Neural cell (in vitro differentiated cells): ENCODE data around the gene SCUBE2. TPM values are rescaled to one million over a fixed set of nuclear protein-coding genes. Genes with fewer than 3 reads are reported as not detected.

ENCODE experiments used
- H2AFZ ChIP-seq: fragments of 200-600, 300-800 bp; sonication (generic), shearing (Covaris generic); 2 replicates; pipeline ENCODE4 v1.6.0; 2014; ENCODE audit warnings: low read depth, mild to moderate bottlenecking, antibody characterized with exemption, low read length, moderate library complexity
- H3F3A ChIP-seq: fragments of 200-600 bp; shearing (Covaris generic); 2 replicates; pipeline ENCODE4 v1.6.1; 2016; ENCODE audit warnings: mild to moderate bottlenecking, moderate library complexity, mixed read lengths, antibody characterized with exemption, low read length; ENCODE audit not compliant: insufficient read depth, poor library complexity, severe bottlenecking
- H3K27ac ChIP-seq: fragments of 200-600, 300-800 bp; sonication (generic), shearing (Covaris generic); 2 replicates; pipeline ENCODE4 v1.5.1; 2014; ENCODE audit warnings: mild to moderate bottlenecking, low read length, moderate library complexity
- H3K27me3 ChIP-seq: fragments of 300-800, 200-600 bp; sonication (generic), shearing (Covaris generic); 2 replicates; pipeline ENCODE4 v1.6.0; 2014; ENCODE audit warnings: mild to moderate bottlenecking, low read depth, low read length, moderate library complexity; ENCODE audit not compliant: insufficient read depth
- H3K36me3 ChIP-seq: fragments of 300-800, 200-600 bp; sonication (generic), shearing (Covaris generic); 2 replicates; pipeline ENCODE4 v1.5.1; 2014; ENCODE audit warnings: mild to moderate bottlenecking, antibody characterized with exemption, low read length, moderate library complexity; ENCODE audit not compliant: insufficient read depth
- H3K4me2 ChIP-seq: fragments of 300-800, 200-600 bp; sonication (generic), shearing (Covaris generic); 2 replicates; pipeline ENCODE4 v1.6.0; 2014; ENCODE audit warnings: mild to moderate bottlenecking, low read length
- H3K4me3 ChIP-seq: fragments of 300-800, 200-600 bp; sonication (generic), shearing (Covaris generic); 2 replicates; pipeline ENCODE4 v1.5.1; 2014; ENCODE audit warnings: mild to moderate bottlenecking, low read length, moderate library complexity
- H3K79me2 ChIP-seq: fragments of 200-600 bp; shearing (Covaris generic); replicated peaks from 2 replicates; pipeline ENCODE4 v1.6.0; 2014; ENCODE audit warnings: mild to moderate bottlenecking, low read length, moderate library complexity; ENCODE audit not compliant: insufficient read depth
- H3K9ac ChIP-seq: fragments of 300-800, 200-600 bp; sonication (generic), shearing (Covaris generic); 2 replicates; pipeline ENCODE4 v1.6.1; 2016; ENCODE audit warnings: mild to moderate bottlenecking, low read length, mixed read lengths
- H3K9me2 ChIP-seq: fragments of 200-600 bp; shearing (Covaris generic); 2 replicates; pipeline ENCODE4 v1.6.1; 2016; ENCODE audit warnings: mild to moderate bottlenecking, low read length, mixed read lengths; ENCODE audit not compliant: insufficient read depth
- H3K9me3 ChIP-seq: fragments of 200-600, 300-800 bp; sonication (generic), shearing (Covaris generic); 2 replicates; pipeline ENCODE4 v1.6.1; 2016; ENCODE audit warnings: mild to moderate bottlenecking, mixed run types, low read length, moderate library complexity, mixed read lengths
- H4K20me1 ChIP-seq: fragments of 200-600 bp; shearing (Covaris generic); 2 replicates; pipeline ENCODE4 v1.6.1; 2016; ENCODE audit warnings: mild to moderate bottlenecking, mixed run types; ENCODE audit not compliant: insufficient read depth
- EP300 ChIP-seq: fragments of 450-650 bp; conservative IDR thresholded peaks from 2 replicates; pipeline ENCODE4 v1.6.1; 2014; ENCODE audit warnings: antibody characterized with exemption, mild to moderate bottlenecking, moderate library complexity; ENCODE audit not compliant: poor library complexity, severe bottlenecking
- EZH2 ChIP-seq: fragments of 200-600, 300-800 bp; shearing (Covaris generic), sonication (generic); IDR thresholded peaks from 2 replicates; pipeline ENCODE4 v1.6.1; 2014; ENCODE audit warnings: antibody characterized with exemption, low read length, borderline replicate concordance, mild to moderate bottlenecking; ENCODE audit not compliant: insufficient read depth, poor library complexity, severe bottlenecking
- MXI1 ChIP-seq: fragments of 450-650 bp; conservative IDR thresholded peaks from 2 replicates; pipeline ENCODE4 v1.6.1; 2014; ENCODE audit warnings: antibody characterized with exemption, mild to moderate bottlenecking; ENCODE audit not compliant: poor library complexity, severe bottlenecking
- POLR2AphosphoS5 ChIP-seq: IDR thresholded peaks from 2 replicates; pipeline ENCODE4 v1.6.1; 2012
- RAD21 ChIP-seq: fragments of 450-650 bp; conservative IDR thresholded peaks from 2 replicates; pipeline ENCODE4 v1.6.1; 2014; ENCODE audit warnings: antibody characterized with exemption, mild to moderate bottlenecking, moderate library complexity
- REST ChIP-seq: IDR thresholded peaks from 2 replicates; pipeline ENCODE4 v1.6.1; 2012; ENCODE audit warnings: borderline replicate concordance
- SMC3 ChIP-seq: fragments of 450-650 bp; conservative IDR thresholded peaks from 2 replicates; pipeline ENCODE4 v1.6.1; 2014; ENCODE audit warnings: antibody characterized with exemption, mild to moderate bottlenecking, moderate library complexity; ENCODE audit not compliant: poor library complexity
- TAF1 ChIP-seq: IDR thresholded peaks from 2 replicates; pipeline ENCODE4 v1.6.1; 2012; ENCODE audit warnings: low read depth
- polyA plus RNA-seq: library from polyadenylated mRNA; depleted of rRNA; stranded (reverse); fragments of >200 nt; gene quantifications from 2 replicates; pipeline ENCODE4 v1.2.3, GENCODE V29; 2014
- TF ChIP-seq, protein P1 (sequence below): fragments of 450-650 bp; IDR thresholded peaks from 2 replicates; pipeline ENCODE4 v1.5.1; 2014; ENCODE audit warnings: antibody characterized with exemption, mild to moderate bottlenecking, moderate library complexity; ENCODE audit not compliant: poor library complexity, severe bottlenecking

The SCUBE2 gene
- polyA plus RNA-seq, 1 donor from 2014 or later: 2.6 TPM

- Histone ChIP-seq H3K27me3 (no peaks in the 10 kb centered on the region), H3K4me3 (no peak overlapping the region), H3K36me3 (no peaks in the 10 kb centered on the region), H3K9me3 (no peaks in the 10 kb centered on the region), H3K27ac (no peak overlapping the region), H3F3A (no peaks in the 10 kb centered on the region), H3K4me2 (no peak overlapping the region), H3K79me2 (no peaks in the 10 kb centered on the region), H3K9ac (no peak overlapping the region), H4K20me1 (no peaks in the 10 kb centered on the region), H2AFZ (no peak overlapping the region), H3K9me2 (no peaks in the 10 kb centered on the region)
- no peak for TF ChIP-seq EP300
- no peak for TF ChIP-seq SMC3
- no peak for TF ChIP-seq TAF1
- no peak for TF ChIP-seq REST
- TF ChIP-seq, protein P1, sequence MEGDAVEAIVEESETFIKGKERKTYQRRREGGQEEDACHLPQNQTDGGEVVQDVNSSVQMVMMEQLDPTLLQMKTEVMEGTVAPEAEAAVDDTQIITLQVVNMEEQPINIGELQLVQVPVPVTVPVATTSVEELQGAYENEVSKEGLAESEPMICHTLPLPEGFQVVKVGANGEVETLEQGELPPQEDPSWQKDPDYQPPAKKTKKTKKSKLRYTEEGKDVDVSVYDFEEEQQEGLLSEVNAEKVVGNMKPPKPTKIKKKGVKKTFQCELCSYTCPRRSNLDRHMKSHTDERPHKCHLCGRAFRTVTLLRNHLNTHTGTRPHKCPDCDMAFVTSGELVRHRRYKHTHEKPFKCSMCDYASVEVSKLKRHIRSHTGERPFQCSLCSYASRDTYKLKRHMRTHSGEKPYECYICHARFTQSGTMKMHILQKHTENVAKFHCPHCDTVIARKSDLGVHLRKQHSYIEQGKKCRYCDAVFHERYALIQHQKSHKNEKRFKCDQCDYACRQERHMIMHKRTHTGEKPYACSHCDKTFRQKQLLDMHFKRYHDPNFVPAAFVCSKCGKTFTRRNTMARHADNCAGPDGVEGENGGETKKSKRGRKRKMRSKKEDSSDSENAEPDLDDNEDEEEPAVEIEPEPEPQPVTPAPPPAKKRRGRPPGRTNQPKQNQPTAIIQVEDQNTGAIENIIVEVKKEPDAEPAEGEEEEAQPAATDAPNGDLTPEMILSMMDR: no peak
- TF ChIP-seq POLR2AphosphoS5: no peak
- no peak for TF ChIP-seq MXI1
- no peak for TF ChIP-seq EZH2
- no peak for TF ChIP-seq RAD21
Measured at GRCh38 chr11:9016916-9017642, 74.3 kb downstream of the SCUBE2 start.

GRCh38 chr11:9015677-9016076, 75.7 kb downstream of the SCUBE2 start:
- H3K36me3 ChIP-seq: no peaks in the 10 kb centered on the region
- H2AFZ ChIP-seq: no peak overlapping the region
- H3K9me2 ChIP-seq: no peaks in the 10 kb centered on the region
- H3F3A ChIP-seq: no peaks in the 10 kb centered on the region
- no peak overlapping the region for H3K9ac ChIP-seq
- H3K27me3 ChIP-seq: no peaks in the 10 kb centered on the region
- H3K9me3 ChIP-seq: no peaks in the 10 kb centered on the region
- no peak overlapping the region for H3K4me2 ChIP-seq
- no peaks in the 10 kb centered on the region for H3K79me2 ChIP-seq
- H4K20me1 ChIP-seq: no peaks in the 10 kb centered on the region
- TF ChIP-seq REST: no peak
- no peak for TF ChIP-seq TAF1
- no peak for TF ChIP-seq EP300
- TF ChIP-seq SMC3: peak; percentile 79
- TF ChIP-seq, protein P1: peak; percentile 75
- TF ChIP-seq MXI1: no peak
- TF ChIP-seq POLR2AphosphoS5: no peak
- no peak for TF ChIP-seq EZH2
- TF ChIP-seq RAD21: peak; percentile 66
- H3K4me3 ChIP-seq: no peak overlapping the region
- H3K27ac ChIP-seq: no peak overlapping the region
